ENCODE results near the gene MAPK14.

- TF ChIP-seq POLR2AphosphoS5 (IDR thresholded peaks at IDR 0.05; ENCODE audit: low read depth) (no peak), CTCF (IDR thresholded peaks at IDR 0.05; ENCODE audit: insufficient read depth, low read length) (no peak), REST (IDR thresholded peaks at IDR 0.05; ENCODE audit: insufficient replicate concordance, low read depth) (no peak), GABPA (IDR thresholded peaks at IDR 0.05; ENCODE audit: low read depth) (no peak), SPI1 (IDR thresholded peaks at IDR 0.05; ENCODE audit: borderline replicate concordance, low read depth) (no peak)
Observed at GRCh38 chr6:36089048-36089447, 61.4 kb downstream of the MAPK14 start.
